Measurements from ENCODE around the gene ACOXL. TPM values are rescaled to one million over a fixed set of nuclear protein-coding genes. Genes with fewer than 3 reads are reported as not detected.
"Not testable (repeated sequence)": the region's sequence is repeated elsewhere in the genome, so short reads cannot be mapped to it uniquely, and the experiment has no call there.

Gene ACOXL
- polyA plus RNA-seq, 2 donors, result not detected

- Histone ChIP-seq H3K4me1 (ENCODE audit: control insufficient read depth in 2 of 2, insufficient read depth in 2 of 2, low read length in 1 of 2) (peaks cover 4% of the 10 kb centered on the region in 2 donors), H3K9me3 (ENCODE audit: control insufficient read depth in 2 of 2, insufficient read depth in 1 of 2, low read depth in 1 of 2, low read length in 1 of 2) (no peaks in the 10 kb centered on the region), H3K27me3 (ENCODE audit: control insufficient read depth in 1 of 2, insufficient read depth in 2 of 2, low read length in 2 of 2) (no peaks in the 10 kb centered on the region), H3K4me3 (ENCODE audit: low read depth in 1 of 2, low read length in 2 of 2) (no peak overlapping the region), H3K27ac (ENCODE audit: low read depth in 2 of 2, low read length in 1 of 2) (no peak overlapping the region), H3K36me3 (ENCODE audit: control insufficient read depth in 2 of 2, insufficient read depth in 2 of 2, low read length in 1 of 2) (no peaks in the 10 kb centered on the region)
- 93 to 95% methylated on average over 3 of the region's 3 CpGs for WGBS, 2 donors
These were observed 304.8 kb downstream of the ACOXL start for GRCh38 chr2:111037128-111037527.

- H3K27me3 ChIP-seq (ENCODE audit: control insufficient read depth in 1 of 2, insufficient read depth in 2 of 2, low read length in 2 of 2), result no peaks in the 10 kb centered on the region
- no peaks in the 10 kb centered on the region for H3K4me1 ChIP-seq (ENCODE audit: control insufficient read depth in 2 of 2, insufficient read depth in 2 of 2, low read length in 1 of 2)
- H3K36me3 ChIP-seq (ENCODE audit: control insufficient read depth in 2 of 2, insufficient read depth in 2 of 2, low read length in 1 of 2), result no peaks in the 10 kb centered on the region
- H3K27ac ChIP-seq (ENCODE audit: low read depth in 2 of 2, low read length in 1 of 2), result no peak overlapping the region
- no peaks in the 10 kb centered on the region for H3K9me3 ChIP-seq (ENCODE audit: control insufficient read depth in 2 of 2, insufficient read depth in 1 of 2, low read depth in 1 of 2, low read length in 1 of 2)
- H3K4me3 ChIP-seq (ENCODE audit: low read depth in 1 of 2, low read length in 2 of 2), result no peak overlapping the region
- 67 to 69% methylated on average over 5 of the region's 5 CpGs for WGBS, 2 donors
These were observed 307.4 kb downstream of the ACOXL start for GRCh38 chr2:111039628-111040383.

GRCh38 chr2:111041398-111042202 lies 309.2 kb downstream of the ACOXL start:
- H3K9me3 ChIP-seq (ENCODE audit: control insufficient read depth in 2 of 2, insufficient read depth in 1 of 2, low read depth in 1 of 2, low read length in 1 of 2), result no peaks in the 10 kb centered on the region
- no peak overlapping the region for H3K27ac ChIP-seq (ENCODE audit: low read depth in 2 of 2, low read length in 1 of 2)
- no peaks in the 10 kb centered on the region for H3K36me3 ChIP-seq (ENCODE audit: control insufficient read depth in 2 of 2, insufficient read depth in 2 of 2, low read length in 1 of 2)
- no peaks in the 10 kb centered on the region for H3K27me3 ChIP-seq (ENCODE audit: control insufficient read depth in 1 of 2, insufficient read depth in 2 of 2, low read length in 2 of 2)
- H3K4me1 ChIP-seq (ENCODE audit: control insufficient read depth in 2 of 2, insufficient read depth in 2 of 2, low read length in 1 of 2), result no peaks in the 10 kb centered on the region
- 90% methylated on average over 12 of the region's 12 CpGs for WGBS, 2 donors
- H3K4me3 ChIP-seq (ENCODE audit: low read depth in 1 of 2, low read length in 2 of 2), result no peak overlapping the region

- Histone ChIP-seq H3K4me1 (ENCODE audit: control insufficient read depth in 2 of 2, insufficient read depth in 2 of 2, low read length in 1 of 2) (no peaks in the 10 kb centered on the region), H3K27ac (ENCODE audit: low read depth in 2 of 2, low read length in 1 of 2) (no peak overlapping the region), H3K4me3 (ENCODE audit: low read depth in 1 of 2, low read length in 2 of 2) (no peak overlapping the region), H3K36me3 (ENCODE audit: control insufficient read depth in 2 of 2, insufficient read depth in 2 of 2, low read length in 1 of 2) (no peaks in the 10 kb centered on the region), H3K9me3 (ENCODE audit: control insufficient read depth in 2 of 2, insufficient read depth in 1 of 2, low read depth in 1 of 2, low read length in 1 of 2) (no peaks in the 10 kb centered on the region), H3K27me3 (ENCODE audit: control insufficient read depth in 1 of 2, insufficient read depth in 2 of 2, low read length in 2 of 2) (no peaks in the 10 kb centered on the region)
- 87 to 90% methylated on average over 6 of the region's 6 CpGs for WGBS, 2 donors
These were observed 309.9 kb downstream of the ACOXL start for GRCh38 chr2:111042261-111042660.

- H3K36me3 ChIP-seq (ENCODE audit: control insufficient read depth in 2 of 2, insufficient read depth in 2 of 2, low read length in 1 of 2), result no peaks in the 10 kb centered on the region
- no peaks in the 10 kb centered on the region for H3K27me3 ChIP-seq (ENCODE audit: control insufficient read depth in 1 of 2, insufficient read depth in 2 of 2, low read length in 2 of 2)
- WGBS, 2 donors, result 70 to 78% methylated on average over 20 of the region's 20 CpGs
- H3K4me1 ChIP-seq (ENCODE audit: control insufficient read depth in 2 of 2, insufficient read depth in 2 of 2, low read length in 1 of 2), result no peaks in the 10 kb centered on the region
- no peak overlapping the region for H3K4me3 ChIP-seq (ENCODE audit: low read depth in 1 of 2, low read length in 2 of 2)
- H3K27ac ChIP-seq (ENCODE audit: low read depth in 2 of 2, low read length in 1 of 2), result no peak overlapping the region
- H3K9me3 ChIP-seq (ENCODE audit: control insufficient read depth in 2 of 2, insufficient read depth in 1 of 2, low read depth in 1 of 2, low read length in 1 of 2), result no peaks in the 10 kb centered on the region
These were observed 310.7 kb downstream of the ACOXL start for GRCh38 chr2:111042772-111043771.

GRCh38 chr2:111044066-111044465 lies 311.7 kb downstream of the ACOXL start:
- Histone ChIP-seq H3K36me3 (ENCODE audit: control insufficient read depth in 2 of 2, insufficient read depth in 2 of 2, low read length in 1 of 2) (no peaks in the 10 kb centered on the region), H3K4me1 (ENCODE audit: control insufficient read depth in 2 of 2, insufficient read depth in 2 of 2, low read length in 1 of 2) (no peaks in the 10 kb centered on the region), H3K9me3 (ENCODE audit: control insufficient read depth in 2 of 2, insufficient read depth in 1 of 2, low read depth in 1 of 2, low read length in 1 of 2) (no peaks in the 10 kb centered on the region), H3K4me3 (ENCODE audit: low read depth in 1 of 2, low read length in 2 of 2) (no peak overlapping the region), H3K27ac (ENCODE audit: low read depth in 2 of 2, low read length in 1 of 2) (no peak overlapping the region), H3K27me3 (ENCODE audit: control insufficient read depth in 1 of 2, insufficient read depth in 2 of 2, low read length in 2 of 2) (no peaks in the 10 kb centered on the region)
- WGBS, 2 donors, result 69 to 79% methylated on average over 4 of the region's 4 CpGs

GRCh38 chr2:111045236-111045635 lies 312.9 kb downstream of the ACOXL start:
- not testable (repeated sequence) for H3K27me3 ChIP-seq (ENCODE audit: control insufficient read depth in 1 of 2, insufficient read depth in 2 of 2, low read length in 2 of 2); H3K9me3 ChIP-seq (ENCODE audit: control insufficient read depth in 2 of 2, insufficient read depth in 1 of 2, low read depth in 1 of 2, low read length in 1 of 2); H3K27ac ChIP-seq (ENCODE audit: low read depth in 2 of 2, low read length in 1 of 2); H3K4me1 ChIP-seq (ENCODE audit: control insufficient read depth in 2 of 2, insufficient read depth in 2 of 2, low read length in 1 of 2); H3K4me3 ChIP-seq (ENCODE audit: low read depth in 1 of 2, low read length in 2 of 2); H3K36me3 ChIP-seq (ENCODE audit: control insufficient read depth in 2 of 2, insufficient read depth in 2 of 2, low read length in 1 of 2)
- 84 to 90% methylated on average over 6 of the region's 6 CpGs for WGBS, 2 donors

- Histone ChIP-seq H3K4me1 (ENCODE audit: control insufficient read depth in 2 of 2, insufficient read depth in 2 of 2, low read length in 1 of 2) (no peaks in the 10 kb centered on the region), H3K36me3 (ENCODE audit: control insufficient read depth in 2 of 2, insufficient read depth in 2 of 2, low read length in 1 of 2) (no peaks in the 10 kb centered on the region), H3K9me3 (ENCODE audit: control insufficient read depth in 2 of 2, insufficient read depth in 1 of 2, low read depth in 1 of 2, low read length in 1 of 2) (no peaks in the 10 kb centered on the region), H3K4me3 (ENCODE audit: low read depth in 1 of 2, low read length in 2 of 2) (no peak overlapping the region), H3K27me3 (ENCODE audit: control insufficient read depth in 1 of 2, insufficient read depth in 2 of 2, low read length in 2 of 2) (no peaks in the 10 kb centered on the region), H3K27ac (ENCODE audit: low read depth in 2 of 2, low read length in 1 of 2) (no peak overlapping the region)
- 91 to 92% methylated on average over 9 of the region's 9 CpGs for WGBS, 2 donors
These were observed 313.5 kb downstream of the ACOXL start for GRCh38 chr2:111045771-111046444.

- no peaks in the 10 kb centered on the region for H3K36me3 ChIP-seq (ENCODE audit: control insufficient read depth in 2 of 2, insufficient read depth in 2 of 2, low read length in 1 of 2)
- H3K9me3 ChIP-seq (ENCODE audit: control insufficient read depth in 2 of 2, insufficient read depth in 1 of 2, low read depth in 1 of 2, low read length in 1 of 2), result no peaks in the 10 kb centered on the region
- no peaks in the 10 kb centered on the region for H3K27me3 ChIP-seq (ENCODE audit: control insufficient read depth in 1 of 2, insufficient read depth in 2 of 2, low read length in 2 of 2)
- no peak overlapping the region for H3K4me3 ChIP-seq (ENCODE audit: low read depth in 1 of 2, low read length in 2 of 2)
- 93 to 95% methylated on average over 5 of the region's 5 CpGs for WGBS, 2 donors
- no peaks in the 10 kb centered on the region for H3K4me1 ChIP-seq (ENCODE audit: control insufficient read depth in 2 of 2, insufficient read depth in 2 of 2, low read length in 1 of 2)
- H3K27ac ChIP-seq (ENCODE audit: low read depth in 2 of 2, low read length in 1 of 2), result no peak overlapping the region
These were observed 314.3 kb downstream of the ACOXL start for GRCh38 chr2:111046670-111047069.

All from esophagus (tissue), 2 donors.